Measurements from ENCODE around the gene MAFG. TPM values are rescaled to one million over a fixed set of nuclear protein-coding genes. Genes with fewer than 3 reads are reported as not detected.

Gene MAFG
- total and polyA plus RNA-seq, 2 donors (not counting 3 experiments of a cell fraction or from before 2014, with no cell fraction given): 27.6 to 35.0 TPM

GRCh38 chr17:81923302-81924260 is 4.0 kb downstream of the MAFG start:
- TF ChIP-seq MYC (IDR thresholded peaks at IDR 0.05; ENCODE audit: low read depth, low read length): no peak
- TF ChIP-seq MAX (IDR thresholded peaks at IDR 0.05; ENCODE audit: insufficient read depth, insufficient read length): no peak
- no peak for TF ChIP-seq POLR2AphosphoS5 (IDR thresholded peaks at IDR 0.05; ENCODE audit: insufficient read depth, low read depth, low read length)
- TF ChIP-seq, protein P1, sequence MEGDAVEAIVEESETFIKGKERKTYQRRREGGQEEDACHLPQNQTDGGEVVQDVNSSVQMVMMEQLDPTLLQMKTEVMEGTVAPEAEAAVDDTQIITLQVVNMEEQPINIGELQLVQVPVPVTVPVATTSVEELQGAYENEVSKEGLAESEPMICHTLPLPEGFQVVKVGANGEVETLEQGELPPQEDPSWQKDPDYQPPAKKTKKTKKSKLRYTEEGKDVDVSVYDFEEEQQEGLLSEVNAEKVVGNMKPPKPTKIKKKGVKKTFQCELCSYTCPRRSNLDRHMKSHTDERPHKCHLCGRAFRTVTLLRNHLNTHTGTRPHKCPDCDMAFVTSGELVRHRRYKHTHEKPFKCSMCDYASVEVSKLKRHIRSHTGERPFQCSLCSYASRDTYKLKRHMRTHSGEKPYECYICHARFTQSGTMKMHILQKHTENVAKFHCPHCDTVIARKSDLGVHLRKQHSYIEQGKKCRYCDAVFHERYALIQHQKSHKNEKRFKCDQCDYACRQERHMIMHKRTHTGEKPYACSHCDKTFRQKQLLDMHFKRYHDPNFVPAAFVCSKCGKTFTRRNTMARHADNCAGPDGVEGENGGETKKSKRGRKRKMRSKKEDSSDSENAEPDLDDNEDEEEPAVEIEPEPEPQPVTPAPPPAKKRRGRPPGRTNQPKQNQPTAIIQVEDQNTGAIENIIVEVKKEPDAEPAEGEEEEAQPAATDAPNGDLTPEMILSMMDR (IDR thresholded peaks at IDR 0.05; ENCODE audit: extremely low read depth in 1 of 2, insufficient read depth in 1 of 2, low read depth in 1 of 2, low read length in 2 of 2): no peak
- no peak for TF ChIP-seq GATA2 (IDR thresholded peaks at IDR 0.05; ENCODE audit: insufficient read depth, insufficient read length, low read depth, low read length)
- no peak for TF ChIP-seq EZH2 (IDR thresholded peaks at IDR 0.05; ENCODE audit: borderline replicate concordance, low read depth, low read length, severe bottlenecking)
- no peak for TF ChIP-seq FOS (IDR thresholded peaks at IDR 0.05; ENCODE audit: borderline replicate concordance, insufficient read depth, low read length)
- TF ChIP-seq POLR2A (IDR thresholded peaks at IDR 0.05; ENCODE audit: low read depth, low read length): no peak
- no peak for TF ChIP-seq JUN (IDR thresholded peaks at IDR 0.05; ENCODE audit: borderline replicate concordance, insufficient read depth, insufficient read length, low read depth)
- no peak for DNase-seq (ENCODE audit: low read depth, low spot score)
- CTCF ChIA-PET: interaction anchor here (1.3 to 1.6 kb wide), 2 partner anchors 13 to 36 kb away, joined by 4 to 5 read pairs; partner anchors contain the start of gene PCYT2
- Histone ChIP-seq H3K27ac (ENCODE audit: insufficient read depth, low read depth, low read length) (peak overlapping the region; percentile 53), H3K27me3 (ENCODE audit: control insufficient read depth in 2 of 2, insufficient read depth in 2 of 2, low read length in 2 of 2) (no peaks in the 10 kb centered on the region), H4K20me1 (replicated peaks; ENCODE audit: control insufficient read depth, extremely low read depth, insufficient read depth, low read length) (no peaks in the 10 kb centered on the region), H3K4me3 (replicated peaks in 1 of 3; ENCODE audit: insufficient read depth in 1 of 3, low read depth in 1 of 3, low read length in 3 of 3) (no peak overlapping the region), H3K9me1 (replicated peaks; ENCODE audit: control insufficient read depth, extremely low read depth, insufficient read depth, low read length) (no peaks in the 10 kb centered on the region), H3K9ac (replicated peaks; ENCODE audit: extremely low read depth, insufficient read depth, low read length) (peak overlapping the region; percentile 45), H3K4me2 (ENCODE audit: insufficient read depth, low read length) (peak overlapping the region; percentile 35), H3K9me3 (replicated peaks; ENCODE audit: control insufficient read depth, insufficient read depth, low read length) (no peaks in the 10 kb centered on the region), H3K36me3 (ENCODE audit: control insufficient read depth in 2 of 2, extremely low read depth in 1 of 2, insufficient read depth in 2 of 2, low read length in 2 of 2) (peaks cover 0 to 26% of the 10 kb centered on the region in 2 experiments), H3K4me1 (ENCODE audit: control insufficient read depth, extremely low read depth, insufficient read depth, low read length) (peaks cover 17% of the 10 kb centered on the region), H2AFZ (ENCODE audit: low read depth, low read length) (no peak overlapping the region), H3K79me2 (ENCODE audit: control insufficient read depth, insufficient read depth, low read length) (peaks cover 71% of the 10 kb centered on the region)
- POLR2A ChIA-PET: interaction anchor here (0.8 kb wide), 1 partner anchor 43 kb away, joined by 4 read pairs; no protein-coding TSS in a partner anchor
- BruUV-seq (replicated peaks): no TSS peak
- intact Hi-C loops (cut with micrococcal nuclease): no loop called here
- dilution Hi-C loops (cut with MboI; ENCODE audit: extremely low pct_ligation_motif_present, low sequenced_read_pairs): no loop called here
- FAIRE-seq: no peak

Data from endothelial cell of umbilical vein (primary cell).